ENCODE measurements around the gene JPH2. TPM values are rescaled to one million over a fixed set of nuclear protein-coding genes. Genes with fewer than 3 reads are reported as not detected.

The JPH2 gene
- polyA plus RNA-seq, 1 experiment = 14.7 TPM

- DNase-seq (ENCODE audit: low read depth) = no peak
- no peak overlapping the region for H3K4me3 ChIP-seq (ENCODE audit: low read depth, low read length)
- H3K27me3 ChIP-seq (ENCODE audit: control insufficient read depth, insufficient read depth, low read length) = no peaks in the 10 kb centered on the region
- ChIA-PET CTCF (interaction anchor here (0.9 to 8.7 kb wide), 5 partner anchors 9 to 346 kb away, joined by 3 to 140 read pairs (median 5); no protein-coding TSS in a partner anchor), POLR2A (no interaction called here)
- TF ChIP-seq CTCF (IDR thresholded peaks at IDR 0.05; ENCODE audit: insufficient read depth, low read depth, low read length) = no peak
- no peaks in the 10 kb centered on the region for H3K36me3 ChIP-seq (ENCODE audit: control insufficient read depth, insufficient read depth, low read length)
These were observed 107.7 kb downstream of the JPH2 start for GRCh38 chr20:44079291-44079690.

- Histone ChIP-seq H3K36me3 (ENCODE audit: control insufficient read depth, insufficient read depth, low read length) (no peaks in the 10 kb centered on the region), H3K4me3 (ENCODE audit: low read depth, low read length) (no peak overlapping the region), H3K27me3 (ENCODE audit: control insufficient read depth, insufficient read depth, low read length) (no peaks in the 10 kb centered on the region)
- no peak for TF ChIP-seq CTCF (IDR thresholded peaks at IDR 0.05; ENCODE audit: insufficient read depth, low read depth, low read length)
- ChIA-PET CTCF (interaction anchor here (8.7 kb wide), 1 partner anchor 326 kb away, joined by 140 read pairs; no protein-coding TSS in a partner anchor), POLR2A (no interaction called here)
- no peak for DNase-seq (ENCODE audit: low read depth)
These were observed 111.1 kb downstream of the JPH2 start for GRCh38 chr20:44075950-44076232.

- Histone ChIP-seq H3K36me3 (ENCODE audit: control insufficient read depth, insufficient read depth, low read length) (no peaks in the 10 kb centered on the region), H3K4me3 (ENCODE audit: low read depth, low read length) (no peak overlapping the region), H3K27me3 (ENCODE audit: control insufficient read depth, insufficient read depth, low read length) (no peaks in the 10 kb centered on the region)
- CTCF ChIA-PET = interaction anchor here (1.3 to 8.7 kb wide), 3 partner anchors 324 to 327 kb away, joined by 3 to 140 read pairs (median 15); no protein-coding TSS in a partner anchor
- DNase-seq (ENCODE audit: low read depth) = no peak
- POLR2A ChIA-PET = no interaction called here
- TF ChIP-seq CTCF (IDR thresholded peaks at IDR 0.05; ENCODE audit: insufficient read depth, low read depth, low read length) = no peak
These were observed 111.6 kb downstream of the JPH2 start for GRCh38 chr20:44075191-44075949.

- no peaks in the 10 kb centered on the region for H3K27me3 ChIP-seq (ENCODE audit: control insufficient read depth, insufficient read depth, low read length)
- no peak for DNase-seq (ENCODE audit: low read depth)
- ChIA-PET POLR2A (no interaction called here), CTCF (interaction anchor here (0.6 to 2.4 kb wide), 4 partner anchors 9 to 326 kb away, joined by 3 to 15 read pairs (median 4); no protein-coding TSS in a partner anchor)
- TF ChIP-seq CTCF (IDR thresholded peaks at IDR 0.05; ENCODE audit: insufficient read depth, low read depth, low read length) = no peak
- H3K36me3 ChIP-seq (ENCODE audit: control insufficient read depth, insufficient read depth, low read length) = no peaks in the 10 kb centered on the region
- H3K4me3 ChIP-seq (ENCODE audit: low read depth, low read length) = no peak overlapping the region
These were observed 112.5 kb downstream of the JPH2 start for GRCh38 chr20:44074252-44075151.

GRCh38 chr20:44073675-44074071 is 113.3 kb downstream of the JPH2 start:
- no peaks in the 10 kb centered on the region for H3K27me3 ChIP-seq (ENCODE audit: control insufficient read depth, insufficient read depth, low read length)
- DNase-seq (ENCODE audit: low read depth) = no peak
- POLR2A ChIA-PET = no interaction called here
- no peaks in the 10 kb centered on the region for H3K36me3 ChIP-seq (ENCODE audit: control insufficient read depth, insufficient read depth, low read length)
- no peak for TF ChIP-seq CTCF (IDR thresholded peaks at IDR 0.05; ENCODE audit: insufficient read depth, low read depth, low read length)
- CTCF ChIA-PET = interaction anchor here (0.6 to 2.4 kb wide), 4 partner anchors 10 to 725 kb away, joined by 3 to 15 read pairs (median 4); no protein-coding TSS in a partner anchor
- no peak overlapping the region for H3K4me3 ChIP-seq (ENCODE audit: low read depth, low read length)

All from BJ (cell line).